GM12865 (cell line): ENCODE data around the gene SEMG1.

Source experiments
- DNase-seq: peaks from one replicate; pipeline ENCODE4 v3.0.0; 2010; ENCODE audit warnings: low read depth
- H3K4me3 ChIP-seq: 2 replicates; pipeline ENCODE4 v1.5.1; 2011; ENCODE audit warnings: mild to moderate bottlenecking, low read depth, low read length, control low read depth
- CTCF ChIP-seq: IDR thresholded peaks from 2 replicates; pipeline ENCODE4 v1.5.1; 2011; ENCODE audit warnings: low read length, control low read depth, low read depth, inconsistent platforms; ENCODE audit not compliant: insufficient read depth; ENCODE audit errors: missing control alignments

The SEMG1 gene

GRCh38 chr20:45206725-45207124 is at the start of gene SEMG1:
SEMG1 (plus strand) TSS chr20:45207033; CDS start chr20:45207054, 21 bp downstream.
- TF ChIP-seq CTCF, result no peak
- no peak for DNase-seq
- no peak within 1 kb of the TSS for H3K4me3 ChIP-seq

- H3K4me3 ChIP-seq, result no peak overlapping the region
- TF ChIP-seq CTCF, result no peak
- DNase-seq, result no peak
Observed at GRCh38 chr20:45157962-45158361, 48.9 kb upstream of the SEMG1 start.

DNA sequence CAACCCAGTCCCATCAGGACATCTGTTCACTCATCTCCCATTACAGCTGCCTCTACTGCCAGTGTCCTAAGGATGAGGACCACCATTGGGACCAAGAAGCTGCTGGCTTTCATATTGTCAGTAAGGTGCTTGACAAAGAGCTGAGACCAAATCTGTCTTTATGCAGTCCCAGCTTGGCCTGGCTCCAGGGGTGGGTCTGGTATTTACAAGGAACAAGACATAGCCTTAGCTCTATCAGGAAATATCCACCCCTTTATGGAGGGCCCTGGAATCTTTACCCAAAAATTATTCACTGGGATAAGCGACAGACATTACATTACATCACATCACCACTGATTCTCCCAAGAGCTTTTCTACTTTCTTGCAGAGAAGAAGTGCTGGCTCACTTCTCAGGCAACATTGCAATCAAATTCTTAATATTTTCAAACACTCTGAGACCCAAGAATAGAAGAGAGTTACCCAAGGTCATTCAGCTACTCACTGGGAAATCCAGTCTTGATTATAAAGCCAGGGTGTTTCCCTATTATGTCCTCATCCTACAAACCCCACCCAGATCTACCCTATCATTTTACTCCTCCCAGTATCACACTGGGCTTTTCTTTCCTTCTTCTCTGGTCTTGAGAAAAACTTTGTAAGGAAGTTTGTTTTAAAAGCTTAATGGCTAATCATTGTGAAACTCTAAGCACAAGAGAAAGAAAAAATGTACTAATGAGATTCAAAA is 43.6 kb upstream of the SEMG1 start:
- no peak for TF ChIP-seq CTCF
- no peak overlapping the region for H3K4me3 ChIP-seq

DNA sequence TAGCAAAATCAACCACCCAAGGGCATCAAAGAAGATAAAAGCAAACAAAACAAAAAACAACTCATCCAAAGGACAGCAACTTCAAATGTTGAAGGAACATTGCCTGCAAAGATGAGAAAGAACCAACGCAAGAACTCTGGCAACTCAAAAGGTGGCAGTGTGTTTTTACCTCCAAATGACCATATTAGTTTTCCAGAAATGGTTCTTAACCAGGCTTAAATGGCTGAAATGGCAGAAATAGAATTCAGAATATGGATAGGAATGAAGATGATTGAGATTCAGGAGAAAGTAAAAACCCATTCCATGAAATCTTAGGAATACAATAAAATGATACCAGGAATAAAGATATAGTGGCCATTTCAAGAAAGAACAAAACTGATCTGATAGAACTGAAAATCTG is 41.9 kb upstream of the SEMG1 start:
- TF ChIP-seq CTCF, result no peak
- no peak overlapping the region for H3K4me3 ChIP-seq
- no peak for DNase-seq

More for the DNA sequence above, 43.6 kb upstream of the SEMG1 start:
- DNase-seq, result no peak

GRCh38 chr20:45173522-45173921 is 33.3 kb upstream of the SEMG1 start:
- no peak for DNase-seq
- TF ChIP-seq CTCF, result no peak
- H3K4me3 ChIP-seq, result no peak overlapping the region

- no peak for TF ChIP-seq CTCF
- H3K4me3 ChIP-seq, result no peak within 1 kb of the TSS
- no peak for DNase-seq
Observed at GRCh38 chr20:45174434-45175364, 32.1 kb upstream of the SEMG1 start, which contains the start of gene PI3. PI3 (plus strand) TSS chr20:45174902; CDS start chr20:45174923, 21 bp downstream.
